Stimulated activated naive CD8-positive, alpha-beta T cell treated with anti-CD3 and anti-CD28 coated beads, Interleukin-15, Interleukin-2, amounts not matched to agents 100 ng/mL and 50 ng/mL, for 24 hours (primary cell): ENCODE measurements around the gene ABL1.

Source experiments
- H3K27ac Mint-ChIP-seq: one replicate; pipeline ENCODE4 v1.8.0; 2021; ENCODE audit warnings: mild to moderate bottlenecking, mixed read lengths
- H3K27me3 Mint-ChIP-seq: one replicate; pipeline ENCODE4 v1.8.0; 2021; ENCODE audit warnings: mixed read lengths
- H3K36me3 Mint-ChIP-seq: one replicate; pipeline ENCODE4 v1.8.0; 2021; ENCODE audit warnings: low read depth, mixed read lengths
- H3K4me1 Mint-ChIP-seq: one replicate; pipeline ENCODE4 v1.8.0; 2021; ENCODE audit warnings: low read depth, mixed read lengths
- H3K4me3 Mint-ChIP-seq: one replicate; pipeline ENCODE4 v1.8.0; 2021; ENCODE audit warnings: mild to moderate bottlenecking, mixed read lengths
- H3K9me3 Mint-ChIP-seq: one replicate; pipeline ENCODE4 v1.8.0; 2021; ENCODE audit warnings: mixed read lengths

The ABL1 gene

GRCh38 chr9:130895038-130895437, 60.0 kb downstream of the ABL1 start:
- H3K27ac Mint-ChIP-seq, result no peak overlapping the region
- H3K36me3 Mint-ChIP-seq, result no peaks in the 10 kb centered on the region
- no peaks in the 10 kb centered on the region for H3K4me1 Mint-ChIP-seq
- no peak overlapping the region for H3K4me3 Mint-ChIP-seq
- H3K27me3 Mint-ChIP-seq, result no peaks in the 10 kb centered on the region
- H3K9me3 Mint-ChIP-seq, result no peaks in the 10 kb centered on the region

- no peaks in the 10 kb centered on the region for H3K9me3 Mint-ChIP-seq
- no peaks in the 10 kb centered on the region for H3K27me3 Mint-ChIP-seq
- H3K36me3 Mint-ChIP-seq, result no peaks in the 10 kb centered on the region
- no peak overlapping the region for H3K4me3 Mint-ChIP-seq
- H3K27ac Mint-ChIP-seq, result no peak overlapping the region
- no peaks in the 10 kb centered on the region for H3K4me1 Mint-ChIP-seq
These were observed 60.6 kb downstream of the ABL1 start for GRCh38 chr9:130895481-130896232.

- Mint-ChIP-seq H3K27me3 (no peaks in the 10 kb centered on the region), H3K36me3 (no peaks in the 10 kb centered on the region), H3K9me3 (no peaks in the 10 kb centered on the region), H3K4me1 (no peaks in the 10 kb centered on the region), H3K4me3 (no peak within 1 kb of the TSS), H3K27ac (no peak within 1 kb of the TSS)
These were observed 61.4 kb downstream of the ABL1 start, which contains the start of gene QRFP for GRCh38 chr9:130896233-130897014. Gene QRFP, minus strand, starts transcription at chr9:130896812. Its CDS starts 2,974 bp downstream, at chr9:130893838.

GRCh38 chr9:130897105-130897751, 62.2 kb downstream of the ABL1 start:
- Mint-ChIP-seq H3K27me3 (no peaks in the 10 kb centered on the region), H3K36me3 (no peaks in the 10 kb centered on the region), H3K4me3 (no peak overlapping the region), H3K27ac (no peak overlapping the region), H3K9me3 (no peaks in the 10 kb centered on the region), H3K4me1 (no peaks in the 10 kb centered on the region)

DNA sequence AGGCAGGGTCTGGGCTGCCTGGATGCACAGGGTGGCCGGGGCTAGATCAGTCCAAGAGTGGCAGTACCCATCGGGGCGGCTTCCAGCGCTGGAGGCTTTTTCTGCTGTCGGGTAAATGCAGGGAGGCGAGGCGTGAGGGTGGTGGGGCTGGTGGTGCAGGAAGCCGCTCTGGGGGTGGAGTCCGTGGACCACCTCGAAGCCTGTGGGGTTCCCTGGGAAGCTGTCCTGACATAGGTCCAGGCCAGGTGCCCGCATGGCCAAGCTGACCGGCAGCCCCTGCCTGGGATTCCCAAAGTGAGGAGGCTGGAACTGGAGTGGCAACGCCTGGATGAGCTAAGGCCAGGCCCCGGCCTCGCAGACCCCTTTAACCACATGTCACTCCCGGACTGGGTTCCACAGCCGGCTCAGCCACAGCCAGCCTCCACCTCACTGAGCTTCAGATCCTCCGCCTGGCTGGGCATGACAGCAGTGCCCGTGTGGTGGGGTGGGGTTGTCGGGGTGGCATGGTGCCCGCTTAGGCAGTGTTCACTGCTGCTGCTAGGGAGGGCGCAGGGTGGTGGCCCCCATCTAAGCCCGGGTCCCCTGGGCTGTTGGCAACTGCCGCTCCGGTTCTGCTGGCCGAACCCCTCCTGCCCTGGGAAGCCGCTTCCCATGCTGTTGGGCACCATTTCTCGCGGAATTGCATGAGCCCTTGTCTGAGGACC, 62.9 kb downstream of the ABL1 start:
- Mint-ChIP-seq H3K4me1 (no peaks in the 10 kb centered on the region), H3K27ac (no peak overlapping the region), H3K36me3 (no peaks in the 10 kb centered on the region), H3K27me3 (no peaks in the 10 kb centered on the region), H3K4me3 (no peak overlapping the region), H3K9me3 (no peaks in the 10 kb centered on the region)

DNA sequence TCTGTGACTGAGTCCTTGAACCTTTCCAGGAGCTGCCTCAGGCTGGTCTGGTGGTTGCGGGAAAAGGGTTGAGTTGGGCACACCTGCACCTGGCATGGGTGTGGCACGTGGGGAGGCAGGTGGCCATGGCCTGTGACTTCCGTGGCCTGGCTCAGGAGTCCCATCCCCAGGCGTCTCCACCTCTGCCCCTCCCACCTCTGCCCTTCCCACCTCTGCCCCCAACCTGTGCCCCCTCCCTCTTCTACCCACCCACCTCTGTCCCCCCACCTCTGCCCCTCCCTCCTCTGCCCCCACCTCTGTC, 63.4 kb downstream of the ABL1 start:
- no peak overlapping the region for H3K4me3 Mint-ChIP-seq
- no peaks in the 10 kb centered on the region for H3K4me1 Mint-ChIP-seq
- H3K36me3 Mint-ChIP-seq, result no peaks in the 10 kb centered on the region
- no peaks in the 10 kb centered on the region for H3K27me3 Mint-ChIP-seq
- no peak overlapping the region for H3K27ac Mint-ChIP-seq
- no peaks in the 10 kb centered on the region for H3K9me3 Mint-ChIP-seq

DNA sequence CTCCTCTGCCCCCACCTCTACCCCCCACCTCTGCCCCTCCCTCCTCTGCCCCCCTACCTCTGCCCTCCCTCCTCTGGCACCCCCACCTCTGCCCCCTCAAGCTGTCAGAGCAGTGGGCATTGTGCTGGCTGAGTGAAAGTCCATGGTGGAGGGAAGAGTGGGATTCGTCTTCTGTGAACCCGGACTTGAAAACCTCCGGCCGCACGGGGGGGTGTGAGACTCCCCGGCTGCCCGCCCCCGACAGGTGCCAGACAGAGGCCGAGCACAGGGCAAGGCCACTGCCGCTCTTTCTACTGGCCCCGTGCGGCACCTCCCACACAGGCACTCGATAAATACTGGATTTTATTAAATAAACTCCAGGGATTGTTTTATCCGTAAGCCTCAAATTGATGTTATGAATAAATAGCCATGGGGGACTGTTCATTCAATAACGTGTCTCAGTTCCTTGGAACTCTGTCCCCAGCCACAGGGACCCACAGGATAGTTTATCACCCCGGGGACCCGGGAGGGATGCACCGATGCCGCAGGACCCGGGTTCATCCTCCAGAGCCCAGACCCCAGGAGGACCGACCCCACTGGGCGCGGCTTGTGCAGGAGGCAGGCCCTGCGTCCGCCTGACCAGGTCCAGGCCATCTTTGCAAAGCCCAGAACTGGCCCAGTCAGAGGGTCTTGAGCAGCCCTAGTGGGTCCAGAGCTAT, 64.1 kb downstream of the ABL1 start:
- Mint-ChIP-seq H3K4me3 (no peak overlapping the region), H3K36me3 (no peaks in the 10 kb centered on the region), H3K27ac (no peak overlapping the region)

DNA sequence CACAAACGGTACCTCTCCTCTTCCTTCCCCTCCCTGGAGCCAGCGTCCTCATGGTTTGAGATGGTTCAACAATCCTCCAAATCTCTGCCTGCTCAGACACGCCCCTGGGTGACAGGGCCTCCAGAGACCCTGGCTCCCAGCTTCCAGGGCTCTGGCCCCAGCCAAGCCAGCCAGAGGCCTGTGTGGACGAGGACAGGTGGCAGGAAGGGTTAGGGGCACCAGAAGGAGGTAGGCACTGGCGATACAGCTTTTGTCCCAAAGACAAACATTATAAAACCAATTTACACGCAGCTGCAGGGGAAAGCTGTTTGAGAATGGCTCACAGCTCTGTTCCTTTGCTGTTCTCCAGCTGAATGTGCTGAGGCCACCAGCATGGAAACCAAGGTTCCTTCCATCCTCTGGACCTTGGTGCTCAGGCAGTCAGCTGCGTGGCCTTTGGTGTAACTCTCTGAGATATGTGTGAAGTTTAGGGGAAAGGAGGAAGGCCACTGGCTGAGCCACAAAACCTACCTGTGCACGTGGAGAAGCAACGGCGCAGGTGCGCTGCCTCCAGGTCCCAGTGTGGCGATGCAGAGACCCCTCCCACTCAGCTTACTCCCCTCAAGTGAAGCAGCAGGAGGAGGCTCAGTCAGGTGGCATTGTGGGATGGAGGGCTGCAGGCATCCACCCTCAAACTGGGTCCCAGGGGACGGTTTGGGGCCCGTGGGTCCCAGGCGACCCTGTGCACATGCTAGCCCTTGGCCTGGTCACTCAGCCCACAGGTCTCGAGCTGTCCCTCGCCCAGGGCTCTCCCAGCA, 65.8 kb downstream of the ABL1 start:
- Mint-ChIP-seq H3K27ac (no peak overlapping the region), H3K27me3 (no peaks in the 10 kb centered on the region), H3K9me3 (no peaks in the 10 kb centered on the region), H3K4me1 (no peaks in the 10 kb centered on the region), H3K4me3 (no peak overlapping the region), H3K36me3 (no peaks in the 10 kb centered on the region)

More for the DNA sequence above, 64.1 kb downstream of the ABL1 start:
- Mint-ChIP-seq H3K27me3 (no peaks in the 10 kb centered on the region), H3K4me1 (no peaks in the 10 kb centered on the region), H3K9me3 (no peaks in the 10 kb centered on the region)

DNA sequence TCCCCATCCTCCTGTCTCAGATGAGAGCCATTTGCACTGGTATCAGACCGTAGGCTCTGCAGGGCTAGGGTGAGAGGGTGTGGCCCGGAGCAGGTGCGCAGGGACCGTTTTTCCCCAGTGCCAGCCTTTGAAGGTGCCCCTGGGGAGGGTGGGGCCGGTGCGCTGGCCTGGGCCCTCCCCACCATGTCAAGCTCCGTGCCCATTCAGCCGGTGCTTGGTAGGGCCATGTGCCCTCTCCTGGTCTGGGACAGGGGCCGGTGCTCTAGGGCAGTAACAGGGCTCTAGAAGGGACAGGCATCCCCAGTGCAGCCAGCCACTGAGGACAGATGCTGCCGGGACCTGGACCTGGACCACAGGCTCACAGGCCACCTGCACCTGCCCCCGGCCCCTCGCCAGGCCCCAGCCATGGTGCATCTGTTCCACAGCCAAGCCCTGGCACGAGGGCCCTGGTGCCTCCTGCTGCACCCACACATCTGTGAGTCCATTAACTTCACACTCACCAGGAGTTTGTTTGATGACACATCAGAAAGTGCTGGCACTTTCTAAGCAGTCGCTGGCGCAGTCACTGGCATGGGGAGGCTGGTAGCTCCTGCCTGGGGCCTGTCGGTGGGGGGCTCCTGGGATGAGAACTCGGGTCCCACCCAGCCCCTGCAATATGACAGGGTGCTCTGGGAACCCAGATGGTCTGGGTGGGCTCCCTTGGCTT, 66.6 kb downstream of the ABL1 start:
- no peaks in the 10 kb centered on the region for H3K9me3 Mint-ChIP-seq
- no peaks in the 10 kb centered on the region for H3K4me1 Mint-ChIP-seq
- no peak overlapping the region for H3K4me3 Mint-ChIP-seq
- no peaks in the 10 kb centered on the region for H3K36me3 Mint-ChIP-seq
- no peaks in the 10 kb centered on the region for H3K27me3 Mint-ChIP-seq
- H3K27ac Mint-ChIP-seq, result no peak overlapping the region

DNA sequence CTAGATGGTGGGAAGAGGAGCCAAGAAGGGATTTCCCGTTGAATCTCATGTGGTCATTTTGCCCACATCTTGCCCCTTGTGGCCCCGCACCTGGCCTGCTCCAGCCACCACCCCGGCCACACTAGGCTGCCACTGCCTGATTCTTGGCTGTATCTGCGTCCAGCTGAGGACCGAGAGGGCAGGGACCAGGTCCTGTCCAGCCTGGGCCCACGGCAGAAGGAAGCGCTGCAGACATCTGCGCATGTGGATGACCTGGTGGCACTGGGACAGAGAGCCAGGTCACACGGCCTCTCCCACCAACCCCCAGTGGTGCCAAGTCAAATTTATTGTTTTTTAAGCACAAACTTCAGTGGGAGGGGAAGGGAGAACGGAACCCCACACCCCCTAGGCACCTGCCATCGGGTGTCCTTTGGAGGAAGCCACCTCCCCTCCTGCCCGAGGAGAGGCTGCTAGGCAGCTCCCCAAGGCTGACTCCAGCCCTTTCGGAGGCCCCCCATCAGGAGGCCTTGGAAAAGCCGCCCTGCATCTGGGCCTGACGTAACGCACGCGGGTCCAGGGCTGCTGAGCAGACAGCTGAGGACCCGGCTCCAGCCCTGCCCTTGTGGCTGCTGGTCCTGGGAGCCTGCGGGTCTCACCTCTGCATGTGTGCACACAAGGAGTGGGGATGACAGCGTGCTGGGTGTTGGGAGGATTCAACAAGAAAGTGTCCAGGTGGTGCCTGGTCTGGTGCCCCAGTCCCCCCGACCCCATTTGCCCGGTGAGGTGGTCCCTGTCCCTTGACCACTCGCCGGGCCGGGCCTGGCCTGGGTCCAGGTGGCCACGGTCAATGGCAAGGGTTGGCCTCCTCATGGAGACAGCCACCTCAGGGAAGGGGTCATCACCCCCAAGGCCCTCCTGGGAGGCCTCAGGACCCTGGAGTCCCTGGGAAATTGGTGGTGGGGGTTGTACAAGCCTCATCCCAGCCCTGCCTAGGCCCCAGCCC, 67.4 kb downstream of the ABL1 start:
- no peak overlapping the region for H3K27ac Mint-ChIP-seq
- H3K9me3 Mint-ChIP-seq, result no peaks in the 10 kb centered on the region
- no peak overlapping the region for H3K4me3 Mint-ChIP-seq

DNA sequence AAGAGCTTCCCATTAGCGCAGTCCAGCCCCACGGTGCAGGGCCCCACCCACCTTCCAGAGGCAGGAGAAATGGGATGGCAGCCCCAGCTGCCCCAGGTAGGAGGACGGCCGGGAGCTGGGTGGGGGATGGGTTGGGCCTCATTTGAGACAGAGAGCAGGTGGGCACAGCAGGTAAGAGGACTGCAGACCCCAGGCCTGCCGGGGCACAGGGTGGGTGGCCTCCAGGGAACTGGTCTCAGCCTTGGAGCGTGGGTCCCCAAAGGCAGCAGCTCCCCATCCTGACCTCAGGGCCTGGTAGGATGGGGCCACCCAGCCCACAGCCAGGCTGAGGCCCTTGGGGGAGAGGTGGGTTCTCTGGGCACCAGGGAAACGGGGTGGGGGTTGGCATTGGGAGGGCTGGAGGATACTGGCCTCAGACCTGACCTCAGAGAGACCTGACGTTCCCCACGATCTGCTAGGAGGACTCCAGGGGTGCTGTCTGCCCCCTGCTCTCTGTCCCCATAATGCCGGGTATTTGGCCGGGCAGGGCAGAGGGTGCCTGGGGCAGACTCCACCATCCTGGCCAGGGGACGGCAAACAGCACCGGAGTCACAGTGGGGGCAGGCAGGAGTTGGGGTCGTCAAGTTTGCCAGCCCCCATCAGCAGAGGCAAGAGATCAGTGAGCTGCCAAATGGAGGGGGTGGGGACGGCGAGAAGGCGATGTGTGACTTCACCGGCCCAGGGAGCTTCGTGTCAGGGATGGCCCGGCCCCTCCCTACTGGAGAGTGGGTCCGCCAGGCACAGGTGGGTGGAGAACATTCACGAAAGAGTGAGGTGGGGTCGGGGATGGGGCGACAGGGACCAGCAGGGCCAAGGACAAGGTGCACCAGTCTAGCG, 68.4 kb downstream of the ABL1 start:
- H3K27ac Mint-ChIP-seq, result no peak overlapping the region
- H3K4me3 Mint-ChIP-seq, result no peak overlapping the region
- H3K4me1 Mint-ChIP-seq, result no peaks in the 10 kb centered on the region
- H3K9me3 Mint-ChIP-seq, result no peaks in the 10 kb centered on the region
- no peaks in the 10 kb centered on the region for H3K36me3 Mint-ChIP-seq
- H3K27me3 Mint-ChIP-seq, result no peaks in the 10 kb centered on the region

More for the DNA sequence above, 67.4 kb downstream of the ABL1 start:
- no peaks in the 10 kb centered on the region for H3K27me3 Mint-ChIP-seq
- no peaks in the 10 kb centered on the region for H3K4me1 Mint-ChIP-seq
- H3K36me3 Mint-ChIP-seq, result no peaks in the 10 kb centered on the region
